Fibroblast of skin of scalp (primary cell): Measurements from ENCODE around the gene RPL36.
"Not testable (repeated sequence)": the region's sequence is repeated elsewhere in the genome, so short reads cannot be mapped to it uniquely, and the experiment has no call there.

Source experiments
- DNase-seq: peaks from one replicate; pipeline ENCODE4 v3.0.0-alpha.2; 2013

Gene RPL36

GRCh38 chr19:5674714-5675113 lies 15.4 kb upstream of the RPL36 start:
- no peak for DNase-seq

GRCh38 chr19:5676105-5676771 lies 13.9 kb upstream of the RPL36 start:
- no peak for DNase-seq

GRCh38 chr19:5676772-5677105 lies 13.4 kb upstream of the RPL36 start:
- DNase-seq = no peak

- no peak for DNase-seq
Observed at GRCh38 chr19:5677136-5677535, 13.0 kb upstream of the RPL36 start.

DNA sequence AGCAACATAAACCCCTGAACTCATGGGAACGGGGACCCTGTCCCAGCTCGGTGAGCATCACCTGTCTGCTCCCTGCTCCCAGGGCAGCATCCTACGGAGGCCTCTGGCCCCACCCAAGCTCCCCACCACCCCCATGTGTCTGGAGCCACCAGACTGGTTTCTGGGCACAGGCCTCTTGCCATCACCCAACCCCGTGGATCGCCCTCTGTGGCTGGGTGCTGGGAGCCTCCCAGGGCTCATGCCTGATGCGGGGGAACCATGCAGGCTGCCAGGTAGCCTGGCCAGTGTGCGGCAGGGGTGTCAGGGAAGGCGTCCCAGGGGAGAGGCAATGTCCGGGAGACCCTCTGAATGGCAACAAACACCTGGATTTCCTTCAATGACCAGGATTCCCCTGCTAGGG lies 12.5 kb upstream of the RPL36 start:
- no peak for DNase-seq

DNA sequence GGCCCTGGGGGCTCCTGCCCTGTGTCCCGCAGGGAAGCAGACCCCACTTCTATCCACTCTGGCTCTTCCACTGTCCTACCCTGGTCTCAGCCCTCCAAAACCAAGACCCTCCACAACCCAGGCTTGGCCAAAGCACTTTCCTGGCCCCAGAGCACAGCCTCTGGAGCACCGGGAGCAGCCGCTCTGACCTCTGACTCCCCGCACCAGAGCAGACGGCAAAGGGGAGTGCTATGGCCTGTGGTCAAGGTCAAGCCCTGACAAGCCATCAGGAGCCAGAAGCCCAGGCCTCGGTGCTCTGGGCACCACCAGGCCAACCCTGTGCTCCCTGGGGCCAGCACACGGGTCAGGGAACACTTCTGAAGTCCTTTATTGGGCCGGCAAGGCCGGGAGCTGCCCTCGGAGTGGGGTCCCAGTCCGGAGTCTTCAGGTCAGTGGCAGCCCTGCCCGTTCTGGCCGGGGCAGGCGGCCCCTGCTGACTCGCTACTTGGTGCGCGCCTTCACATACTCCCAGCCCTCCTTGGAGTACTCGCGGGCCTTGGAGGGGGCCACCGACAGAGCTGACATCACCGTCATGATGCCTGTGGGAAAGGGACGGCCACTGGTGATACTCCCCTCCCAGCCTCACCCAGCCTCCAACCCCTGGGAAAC lies 11.9 kb upstream of the RPL36 start:
- DNase-seq = no peak

GRCh38 chr19:5679289-5680083 lies 10.6 kb upstream of the RPL36 start:
- no peak for DNase-seq

- peak; percentile 20 for DNase-seq
Observed at GRCh38 chr19:5680084-5680436, 10.0 kb upstream of the RPL36 start.

DNA sequence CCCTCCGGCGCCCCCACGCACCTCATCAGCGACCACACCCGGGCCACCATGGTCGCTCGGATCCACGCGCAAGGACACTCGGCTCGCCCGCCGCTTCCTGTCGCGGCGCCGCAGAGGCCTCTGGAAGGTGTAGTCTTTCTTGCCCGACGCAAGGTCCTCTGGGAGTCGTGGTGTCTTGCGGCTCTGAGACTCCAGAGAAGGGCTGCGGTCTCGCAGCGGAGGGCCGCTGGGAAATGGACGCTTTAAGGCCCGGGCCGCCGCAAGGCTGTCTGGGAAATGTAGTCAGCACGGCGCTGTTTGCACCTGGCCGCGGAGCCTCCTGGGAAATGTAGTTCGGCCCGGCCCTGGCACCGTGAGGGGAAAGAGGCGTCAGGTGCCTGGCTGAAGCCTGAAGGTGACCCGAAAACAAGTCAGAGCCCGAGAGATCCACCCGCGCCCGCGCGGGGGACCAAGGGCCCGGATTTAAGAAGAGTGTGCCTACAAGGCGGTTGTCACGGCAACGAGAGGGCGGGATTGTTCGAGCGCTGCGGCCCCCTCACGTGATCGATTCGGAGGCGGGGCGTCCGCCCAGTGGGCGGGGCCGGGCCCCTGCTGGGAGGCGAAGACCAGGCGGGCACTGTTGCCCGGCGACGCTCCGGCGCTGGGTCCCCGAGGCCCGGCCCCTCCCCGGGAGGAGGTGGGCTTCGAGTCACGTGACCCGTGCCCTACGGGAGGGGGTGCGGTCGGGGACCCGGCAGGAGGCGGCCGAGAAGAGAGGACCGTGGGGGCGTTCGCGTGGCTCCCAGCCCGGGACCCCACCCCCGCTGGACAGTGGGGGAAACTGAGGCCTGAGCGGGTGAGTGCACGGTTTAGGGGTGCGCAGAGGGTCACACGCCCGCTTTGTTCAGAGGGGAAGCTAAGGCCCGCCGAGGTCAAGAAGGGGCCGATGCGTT lies 9.4 kb upstream of the RPL36 start, which contains the start of the genes HSD11B1L and MICOS13:
HSD11B1L (plus strand) TSS at position 591 of the 932 bp plus-strand sequence. CDS start 3,806 bp downstream, outside the sequence.
MICOS13 (minus strand) TSS at position 80 of the 932 bp plus-strand sequence; CDS start at position 50, 30 bp downstream.
- DNase-seq = peak; percentile 99

DNA sequence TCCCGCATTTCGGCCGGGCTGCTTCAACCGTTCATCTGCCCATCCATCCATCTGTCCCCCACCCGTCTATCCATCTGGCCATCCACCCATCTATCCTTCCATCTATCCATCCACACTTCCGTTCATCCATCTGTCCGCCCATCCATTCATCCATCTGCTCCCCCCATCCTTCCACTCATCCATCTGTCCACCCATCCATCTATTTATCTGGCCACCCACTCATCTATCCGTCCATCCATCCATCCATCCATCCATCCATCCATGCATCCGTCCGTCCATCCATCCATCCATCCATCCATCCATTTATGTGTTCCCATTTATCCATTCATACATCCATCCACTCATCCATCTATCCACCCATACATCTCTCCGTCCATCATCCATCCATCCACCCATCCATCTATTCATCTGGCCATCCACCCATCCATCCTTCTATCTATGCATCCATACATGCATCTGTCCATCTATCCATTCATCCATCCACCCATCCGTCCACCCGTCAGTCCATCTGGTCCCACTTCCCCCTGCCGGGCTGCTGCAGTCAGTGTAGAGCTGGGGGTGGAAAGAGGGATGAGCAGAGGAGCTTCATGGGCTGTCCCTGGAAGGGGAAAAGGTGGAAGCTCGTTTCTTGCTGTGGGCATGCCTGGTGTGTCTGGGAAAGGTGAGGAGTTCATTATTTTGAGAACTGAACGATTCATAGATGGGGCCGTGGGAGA lies 8.5 kb upstream of the RPL36 start:
- no peak for DNase-seq

DNA sequence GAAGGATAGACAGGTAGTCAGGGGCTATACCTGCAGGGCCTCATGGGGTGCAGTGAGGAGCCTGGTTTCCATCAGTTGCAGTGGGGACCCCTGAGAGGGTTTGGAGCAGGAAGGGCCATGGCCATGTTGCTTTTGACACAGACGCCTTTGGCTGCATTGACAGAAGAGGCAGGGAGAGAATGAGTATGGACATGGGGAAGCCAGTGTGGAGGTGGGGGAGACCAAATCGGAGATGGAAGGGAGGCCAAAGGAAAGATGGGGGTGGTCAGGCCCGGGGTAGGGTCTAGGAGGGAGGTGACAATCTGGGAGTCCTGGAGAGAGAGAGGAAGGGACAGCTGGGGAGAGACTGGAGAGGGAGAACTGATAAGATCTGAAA lies 8.0 kb upstream of the RPL36 start:
- DNase-seq = no peak

DNA sequence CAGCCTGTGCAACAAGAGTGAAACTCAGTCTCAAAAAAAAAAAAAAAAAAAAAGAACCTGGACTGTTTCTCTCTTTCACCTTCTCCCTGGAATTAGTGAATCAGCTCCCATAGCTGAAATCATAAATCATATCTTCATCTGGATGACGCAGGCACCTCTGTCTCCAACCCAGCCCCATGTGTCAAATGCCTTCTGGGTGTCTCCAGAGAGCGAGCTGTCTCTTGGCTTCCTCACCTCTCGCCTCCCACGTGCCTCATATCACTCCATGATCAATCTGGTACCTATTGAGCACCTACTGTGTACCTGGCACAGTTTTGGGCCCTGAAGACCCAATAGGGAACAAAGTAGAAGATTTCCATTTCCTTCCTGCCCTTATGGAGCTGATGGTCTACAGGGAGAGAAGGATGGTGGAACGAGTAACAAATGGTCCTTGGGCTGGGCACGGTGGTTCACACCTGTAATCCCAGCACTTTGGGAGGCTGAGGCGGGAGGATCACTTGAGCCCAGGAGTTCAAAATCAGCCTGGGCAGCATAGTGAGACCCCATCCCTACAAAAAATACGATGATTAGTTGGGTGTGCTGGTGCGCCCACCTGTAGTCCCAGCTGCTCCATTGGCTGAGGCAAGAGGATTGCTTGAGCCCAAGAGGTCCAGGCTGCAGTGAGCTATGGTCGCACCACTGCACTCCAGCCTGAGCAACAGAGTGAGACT lies 6.8 kb upstream of the RPL36 start:
- no peak for DNase-seq

DNA sequence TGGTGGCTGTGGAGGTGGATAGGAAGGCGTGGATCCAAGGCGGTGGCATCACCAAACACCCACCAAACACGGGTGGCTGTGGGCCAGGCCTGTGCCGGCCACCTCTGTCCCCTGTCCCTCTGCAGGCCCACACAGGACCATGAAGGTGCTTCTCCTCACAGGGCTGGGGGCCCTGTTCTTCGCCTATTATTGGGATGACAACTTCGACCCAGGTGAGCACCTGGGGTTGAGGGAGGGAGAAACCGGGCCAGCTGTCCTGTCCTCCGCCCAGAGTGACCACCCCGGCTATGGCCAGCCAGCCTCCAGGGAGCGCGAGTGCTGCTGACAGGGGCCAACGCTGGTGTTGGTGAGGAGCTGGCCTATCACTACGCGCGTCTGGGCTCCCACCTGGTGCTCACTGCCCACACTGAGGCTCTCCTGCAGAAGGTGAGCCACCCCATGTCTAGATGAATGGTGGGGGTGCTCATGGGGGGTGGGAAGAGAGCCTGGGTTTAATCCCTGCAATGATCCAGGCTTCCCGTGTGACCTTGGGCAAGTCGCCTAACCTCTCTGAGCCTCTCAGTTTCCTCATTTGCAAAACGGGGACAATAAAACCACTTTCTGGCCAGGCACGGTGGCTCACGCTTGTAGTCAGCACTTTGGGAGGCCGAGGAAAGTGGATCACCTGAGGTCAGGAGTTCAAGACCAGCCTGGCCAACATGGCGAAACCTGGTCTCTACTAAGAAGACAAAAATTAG lies 5.2 kb upstream of the RPL36 start:
- DNase-seq = no peak

GRCh38 chr19:5686326-5686646 lies 3.8 kb upstream of the RPL36 start:
- DNase-seq = no peak

- DNase-seq = peak; percentile 94
Observed at GRCh38 chr19:5686647-5687359, 3.3 kb upstream of the RPL36 start.

DNA sequence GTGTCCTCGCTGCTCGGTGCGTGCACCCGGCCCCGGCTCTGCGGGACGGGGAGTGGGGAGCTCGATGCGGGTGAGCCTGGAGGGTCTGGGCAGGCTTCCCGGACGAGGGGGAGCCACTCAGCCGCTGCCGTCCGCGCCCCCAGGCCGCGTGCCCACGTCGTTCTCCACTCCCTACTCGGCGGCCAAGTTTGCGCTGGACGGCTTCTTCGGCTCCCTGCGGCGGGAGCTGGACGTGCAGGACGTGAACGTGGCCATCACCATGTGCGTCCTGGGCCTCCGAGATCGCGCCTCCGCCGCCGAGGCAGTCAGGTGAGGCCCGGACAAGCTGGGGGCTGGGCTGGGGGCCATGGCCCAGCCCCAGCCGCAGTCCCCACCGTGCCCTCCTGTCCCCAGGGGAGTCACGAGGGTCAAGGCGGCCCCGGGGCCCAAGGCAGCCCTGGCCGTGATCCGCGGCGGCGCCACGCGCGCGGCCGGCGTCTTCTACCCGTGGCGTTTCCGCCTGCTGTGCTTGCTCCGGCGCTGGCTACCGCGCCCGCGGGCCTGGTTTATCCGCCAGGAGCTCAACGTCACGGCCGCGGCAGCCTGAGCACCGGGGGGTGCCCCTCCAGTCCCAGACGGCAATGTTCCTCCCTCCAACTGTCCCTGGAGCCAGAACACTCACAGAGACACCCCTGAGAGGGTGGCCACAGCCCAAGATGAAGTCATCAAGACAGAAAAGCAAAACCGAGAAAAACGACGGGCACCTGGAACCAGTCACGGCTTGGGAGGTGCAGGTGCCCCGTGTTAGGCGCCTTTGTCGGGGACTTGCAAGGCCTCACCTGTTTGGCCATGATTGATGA lies 2.5 kb upstream of the RPL36 start:
- no peak for DNase-seq

DNA sequence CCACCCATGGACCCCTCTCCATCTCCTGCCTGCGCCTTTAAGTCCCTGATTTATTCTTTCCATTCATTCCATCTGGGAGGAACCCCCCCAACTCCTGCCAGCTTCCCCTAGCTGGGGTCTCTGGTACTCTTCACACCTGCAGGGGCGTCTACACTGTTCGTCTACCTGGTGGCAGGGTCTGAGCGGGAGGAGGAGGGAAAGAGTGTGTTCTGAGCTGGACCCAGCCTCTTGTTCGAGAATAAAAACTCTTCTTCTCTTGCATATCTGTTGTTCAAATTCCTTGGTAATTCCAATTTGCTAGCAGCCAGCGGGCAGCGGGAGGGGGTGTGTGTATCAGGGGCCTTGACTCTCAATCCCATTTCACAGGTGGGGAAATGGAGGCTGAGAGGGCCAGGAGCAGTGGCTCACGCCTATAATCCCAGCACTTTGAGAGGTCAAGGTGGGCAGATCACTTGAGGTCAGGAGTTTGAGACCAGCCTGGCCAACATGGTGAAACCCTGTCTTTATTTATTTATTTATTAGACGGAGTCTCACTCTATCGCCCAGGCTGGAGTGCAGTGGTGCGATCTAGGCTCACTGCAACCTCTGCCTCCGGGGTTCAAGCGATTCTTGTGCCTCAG lies 1.7 kb upstream of the RPL36 start:
- DNase-seq = not testable (repeated sequence)
